ENCODE results near the gene NPLOC4. TPM values are rescaled to one million over a fixed set of nuclear protein-coding genes. Genes with fewer than 3 reads are reported as not detected.

Gene NPLOC4
- total RNA-seq, 4 donors from 2014 or later: 14.6 to 86.3 (median 30.9) TPM

DNA sequence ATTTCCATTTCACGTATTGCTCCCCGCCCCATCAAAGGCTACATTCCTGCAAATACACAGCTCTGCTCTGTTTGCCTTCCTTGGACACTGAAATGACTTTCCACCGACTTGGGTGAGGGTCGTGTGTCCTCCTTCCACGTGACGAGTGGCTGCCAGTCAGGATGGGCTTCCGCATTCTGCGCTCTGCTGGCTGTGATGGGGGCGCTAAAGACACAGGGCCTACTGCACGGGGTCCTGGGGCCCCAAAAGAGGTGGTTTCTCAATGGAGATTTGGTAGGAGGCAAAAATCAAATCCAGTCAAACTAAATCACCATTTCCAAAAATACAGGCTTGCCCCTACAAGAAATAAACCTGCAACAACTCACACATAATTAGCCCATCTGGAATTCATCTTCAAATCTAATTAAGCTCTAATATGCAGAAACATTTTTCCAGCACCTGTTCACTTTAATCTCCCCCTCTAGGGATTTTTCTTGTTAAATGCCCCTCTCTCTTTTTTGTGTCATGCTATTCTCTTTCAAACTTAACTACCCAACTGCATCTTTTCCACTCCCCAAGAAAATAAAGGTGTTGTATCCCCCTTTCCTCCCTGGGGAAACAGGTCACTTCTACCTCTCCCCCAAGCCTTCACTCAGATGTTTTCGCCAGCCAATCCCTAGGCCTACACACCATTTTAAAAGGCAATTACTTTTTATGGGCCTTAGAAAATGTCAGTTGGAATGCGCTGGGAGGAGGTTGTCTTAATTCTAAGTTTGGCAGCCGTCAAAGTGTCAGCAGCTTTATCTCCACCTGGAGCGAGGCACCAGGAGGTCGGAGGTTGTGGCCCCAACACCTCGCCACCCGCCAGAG lies 62.9 kb downstream of the NPLOC4 start:
- peak overlapping the region in 1 of 2 donors; percentile 21 for H3K27ac ChIP-seq

DNA sequence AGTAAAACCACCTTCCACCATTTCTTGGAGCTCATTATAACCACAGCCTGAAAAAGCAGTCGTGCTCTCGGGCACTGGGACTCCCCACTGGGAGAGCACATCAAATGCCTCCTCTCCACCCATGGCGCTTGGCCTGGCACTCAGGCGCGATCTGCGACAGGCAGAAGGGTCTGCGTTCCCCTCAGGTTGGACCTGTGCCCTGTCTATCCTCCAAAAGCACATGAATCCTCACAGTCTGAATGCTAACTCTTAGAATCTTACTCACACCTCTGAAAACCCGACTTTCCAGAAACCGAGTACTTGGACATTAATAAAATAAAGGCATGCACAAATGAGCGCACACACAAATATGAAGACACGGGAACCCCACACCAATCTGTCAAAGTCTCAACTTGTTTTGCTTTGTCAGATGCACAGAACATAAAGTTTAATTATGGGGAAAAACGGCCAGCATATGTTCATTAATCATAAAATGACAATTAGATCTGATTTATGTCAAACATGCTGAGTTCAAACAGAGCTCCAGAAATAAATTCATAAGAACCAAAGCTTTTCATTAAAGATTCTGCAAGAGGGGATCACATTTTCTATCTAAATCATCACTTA lies 64.2 kb downstream of the NPLOC4 start:
- peaks cover under 1 to 2% of the 10 kb centered on the region in 2 donors for H3K4me1 ChIP-seq
- TF ChIP-seq, protein P1, sequence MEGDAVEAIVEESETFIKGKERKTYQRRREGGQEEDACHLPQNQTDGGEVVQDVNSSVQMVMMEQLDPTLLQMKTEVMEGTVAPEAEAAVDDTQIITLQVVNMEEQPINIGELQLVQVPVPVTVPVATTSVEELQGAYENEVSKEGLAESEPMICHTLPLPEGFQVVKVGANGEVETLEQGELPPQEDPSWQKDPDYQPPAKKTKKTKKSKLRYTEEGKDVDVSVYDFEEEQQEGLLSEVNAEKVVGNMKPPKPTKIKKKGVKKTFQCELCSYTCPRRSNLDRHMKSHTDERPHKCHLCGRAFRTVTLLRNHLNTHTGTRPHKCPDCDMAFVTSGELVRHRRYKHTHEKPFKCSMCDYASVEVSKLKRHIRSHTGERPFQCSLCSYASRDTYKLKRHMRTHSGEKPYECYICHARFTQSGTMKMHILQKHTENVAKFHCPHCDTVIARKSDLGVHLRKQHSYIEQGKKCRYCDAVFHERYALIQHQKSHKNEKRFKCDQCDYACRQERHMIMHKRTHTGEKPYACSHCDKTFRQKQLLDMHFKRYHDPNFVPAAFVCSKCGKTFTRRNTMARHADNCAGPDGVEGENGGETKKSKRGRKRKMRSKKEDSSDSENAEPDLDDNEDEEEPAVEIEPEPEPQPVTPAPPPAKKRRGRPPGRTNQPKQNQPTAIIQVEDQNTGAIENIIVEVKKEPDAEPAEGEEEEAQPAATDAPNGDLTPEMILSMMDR (IDR thresholded peaks at IDR 0.05): no peak
- TF ChIP-seq POLR2A (IDR thresholded peaks at IDR 0.05): no peak
- no peaks in the 10 kb centered on the region for H3K27me3 ChIP-seq
- DNase-seq: no peak
- H3K27ac ChIP-seq: no peak overlapping the region
- no peaks in the 10 kb centered on the region for H3K9me3 ChIP-seq
- H3K36me3 ChIP-seq: no peaks in the 10 kb centered on the region
- intact Hi-C loops (cut with DNase I; ENCODE audit: low total_unique reads): no loop called here
- H3K4me3 ChIP-seq: no peak overlapping the region

More for the DNA sequence above, 62.9 kb downstream of the NPLOC4 start:
- no peak for DNase-seq
- intact Hi-C loops (cut with DNase I; ENCODE audit: low total_unique reads): no loop called here
- Histone ChIP-seq H3K4me1 (no peaks in the 10 kb centered on the region), H3K36me3 (no peaks in the 10 kb centered on the region), H3K27me3 (no peaks in the 10 kb centered on the region), H3K9me3 (no peaks in the 10 kb centered on the region), H3K4me3 (no peak overlapping the region)
- TF ChIP-seq POLR2A (IDR thresholded peaks at IDR 0.05): no peak
- TF ChIP-seq, protein P1 (IDR thresholded peaks at IDR 0.05): no peak

DNA sequence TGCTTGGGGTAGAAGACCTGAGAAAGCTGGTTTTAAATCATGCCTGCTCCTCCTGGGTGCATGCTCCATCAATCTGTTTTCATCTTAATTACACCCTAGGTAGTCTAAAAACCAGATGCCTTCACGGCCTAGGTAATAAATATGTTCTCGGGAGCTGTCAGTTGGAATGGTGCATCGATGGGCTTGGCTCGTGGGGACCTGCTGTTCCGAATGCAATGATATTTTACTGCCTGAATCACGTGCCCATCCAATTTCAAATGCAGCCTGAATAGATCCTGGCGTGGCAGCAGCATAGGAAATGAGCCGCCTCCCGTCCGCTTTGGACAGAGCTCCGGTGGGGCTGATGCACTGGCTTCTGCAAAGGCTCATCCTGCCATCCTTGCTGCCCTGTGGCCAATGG lies 65.9 kb downstream of the NPLOC4 start:
- H3K4me1 ChIP-seq: peaks cover 11% of the 10 kb centered on the region in 2 donors
- no peaks in the 10 kb centered on the region for H3K9me3 ChIP-seq
- DNase-seq: no peak
- H3K4me3 ChIP-seq: no peak overlapping the region
- TF ChIP-seq, protein P1 (IDR thresholded peaks at IDR 0.05): no peak
- TF ChIP-seq POLR2A (IDR thresholded peaks at IDR 0.05): no peak
- no peaks in the 10 kb centered on the region for H3K36me3 ChIP-seq
- no peaks in the 10 kb centered on the region for H3K27me3 ChIP-seq
- intact Hi-C loops (cut with DNase I; ENCODE audit: low total_unique reads): no loop called here
- H3K27ac ChIP-seq: no peak overlapping the region

GRCh38 chr17:81569986-81570514 lies 66.9 kb downstream of the NPLOC4 start:
- DNase-seq: no peak
- no peak overlapping the region for H3K27ac ChIP-seq
- H3K36me3 ChIP-seq: no peaks in the 10 kb centered on the region
- intact Hi-C loops (cut with DNase I; ENCODE audit: low total_unique reads): no loop called here
- no peaks in the 10 kb centered on the region for H3K9me3 ChIP-seq
- no peak for TF ChIP-seq POLR2A (IDR thresholded peaks at IDR 0.05)
- TF ChIP-seq, protein P1 (IDR thresholded peaks at IDR 0.05): no peak
- peaks cover 17 to 20% of the 10 kb centered on the region in 2 donors for H3K4me1 ChIP-seq
- H3K27me3 ChIP-seq: no peaks in the 10 kb centered on the region
- H3K4me3 ChIP-seq: no peak overlapping the region

- H3K36me3 ChIP-seq: no peaks in the 10 kb centered on the region
- no peak for DNase-seq
- H3K27ac ChIP-seq: peak overlapping the region; percentile 72 to 80
- no peak overlapping the region for H3K4me3 ChIP-seq
- no peaks in the 10 kb centered on the region for H3K9me3 ChIP-seq
- TF ChIP-seq, protein P1 (IDR thresholded peaks at IDR 0.05): no peak
- no peak for TF ChIP-seq POLR2A (IDR thresholded peaks at IDR 0.05)
- no peaks in the 10 kb centered on the region for H3K27me3 ChIP-seq
- H3K4me1 ChIP-seq: peaks cover 17 to 21% of the 10 kb centered on the region in 2 donors
- intact Hi-C loops (cut with DNase I; ENCODE audit: low total_unique reads): no loop called here
Observed at GRCh38 chr17:81568416-81568815, 68.5 kb downstream of the NPLOC4 start.

Data from uterus (tissue), 4 donors.